Adrenal gland (tissue), 5 donors: Measurements from ENCODE around the gene BMP8A.

Experiments
- CTCF ChIP-seq, 6 experiments: fragments of 450-650 bp in 4 of 6; fragments of 200-600 bp in 2 of 6; sonication (generic) in 1 of 6; IDR thresholded peaks; 1 replicate in 5 of 6; 2 replicates in 1 of 6; pipeline versions ENCODE4 v1.5.1 to v1.8.0; 2016 to 2021; ENCODE audit warnings: antibody characterized with exemption in 6 of 6, mild to moderate bottlenecking in 2 of 6, moderate library complexity in 1 of 6
- POLR2A ChIP-seq, 2 donors: fragments of 450-650 bp; IDR thresholded peaks; one replicate each; pipeline ENCODE4 v1.6.1; 2017; ENCODE audit warnings: antibody characterized with exemption in 2 of 2, mild to moderate bottlenecking in 2 of 2, moderate library complexity in 1 of 2
- donor health status: DM: no; HTN: no; CAD: no.

- TF ChIP-seq CTCF (IDR thresholded peaks at IDR 0.05) (no peak), POLR2A (IDR thresholded peaks at IDR 0.05) (peak; percentile 11 to 69)
These were observed 82.5 kb downstream of the BMP8A start for GRCh38 chr1:39573736-39574624.
